HUES6 (cell line): ENCODE results near the gene SAMD11.

Experiments
- H3K27ac ChIP-seq: 2 replicates; pipeline ENCODE4 v1.7.0; 2013; ENCODE audit warnings: low read depth, mild to moderate bottlenecking, low read length, inconsistent platforms
- H3K27me3 ChIP-seq: 2 replicates; pipeline ENCODE4 v1.6.1; 2013; ENCODE audit warnings: low read length; ENCODE audit not compliant: control insufficient read depth, insufficient read depth
- H3K36me3 ChIP-seq: 2 replicates; pipeline ENCODE4 v1.6.1; 2013; ENCODE audit warnings: low read length; ENCODE audit not compliant: control insufficient read depth, insufficient read depth
- H3K4me1 ChIP-seq: 2 replicates; pipeline ENCODE4 v1.6.1; 2013; ENCODE audit warnings: low read length; ENCODE audit not compliant: control insufficient read depth, insufficient read depth
- H3K4me3 ChIP-seq: 2 replicates; pipeline ENCODE4 v1.5.1; 2013; ENCODE audit warnings: low read depth, low read length
- H3K9ac ChIP-seq: one replicate; pipeline ENCODE4 v1.6.1; 2013; ENCODE audit warnings: mild to moderate bottlenecking, low read length
- H3K9me3 ChIP-seq: 2 replicates; pipeline ENCODE4 v1.6.1; 2013; ENCODE audit warnings: low read depth, low read length; ENCODE audit not compliant: control insufficient read depth, insufficient read depth

SAMD11 gene

GRCh38 chr1:937521-937920 is 13.8 kb downstream of the SAMD11 start:
- Histone ChIP-seq H3K27me3 (peaks cover 90% of the 10 kb centered on the region), H3K27ac (no peak overlapping the region), H3K9me3 (no peaks in the 10 kb centered on the region), H3K4me3 (no peak overlapping the region), H3K4me1 (peaks cover 39% of the 10 kb centered on the region), H3K36me3 (no peaks in the 10 kb centered on the region), H3K9ac (no peak overlapping the region)

DNA sequence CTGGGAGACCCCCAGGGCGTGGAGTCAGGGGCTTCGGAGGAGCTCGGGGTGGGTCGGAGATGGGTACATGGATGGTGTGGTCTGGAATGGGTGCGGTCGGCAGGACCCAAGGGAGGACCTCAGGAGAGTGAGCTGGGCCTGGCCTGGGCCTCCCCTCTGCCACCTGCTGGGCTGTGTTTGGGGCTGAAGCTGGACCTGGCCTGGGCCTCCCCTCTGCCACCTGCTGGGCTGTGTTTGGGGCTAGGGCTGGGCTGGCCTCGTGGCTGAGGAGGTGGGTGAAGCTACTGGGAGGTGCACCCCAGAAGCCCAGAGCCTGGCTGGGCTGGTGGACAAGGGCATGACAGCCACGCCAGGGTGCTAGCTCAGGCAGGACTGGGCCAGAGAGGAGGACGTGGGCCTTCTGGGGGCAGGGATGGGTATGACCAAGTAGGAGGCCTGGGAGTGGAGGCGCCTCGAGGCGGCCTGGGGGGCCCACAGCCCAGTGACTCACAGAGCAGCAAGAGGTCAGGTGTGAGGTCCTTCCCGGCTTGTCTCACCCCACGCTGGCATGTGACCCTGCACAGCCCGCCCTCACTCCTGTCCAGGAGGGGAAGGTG is 14.5 kb downstream of the SAMD11 start:
- peaks cover 44% of the 10 kb centered on the region for H3K4me1 ChIP-seq
- no peaks in the 10 kb centered on the region for H3K9me3 ChIP-seq
- peaks cover 90% of the 10 kb centered on the region for H3K27me3 ChIP-seq
- no peak overlapping the region for H3K4me3 ChIP-seq
- no peak overlapping the region for H3K9ac ChIP-seq
- H3K27ac ChIP-seq: no peak overlapping the region
- H3K36me3 ChIP-seq: no peaks in the 10 kb centered on the region

DNA sequence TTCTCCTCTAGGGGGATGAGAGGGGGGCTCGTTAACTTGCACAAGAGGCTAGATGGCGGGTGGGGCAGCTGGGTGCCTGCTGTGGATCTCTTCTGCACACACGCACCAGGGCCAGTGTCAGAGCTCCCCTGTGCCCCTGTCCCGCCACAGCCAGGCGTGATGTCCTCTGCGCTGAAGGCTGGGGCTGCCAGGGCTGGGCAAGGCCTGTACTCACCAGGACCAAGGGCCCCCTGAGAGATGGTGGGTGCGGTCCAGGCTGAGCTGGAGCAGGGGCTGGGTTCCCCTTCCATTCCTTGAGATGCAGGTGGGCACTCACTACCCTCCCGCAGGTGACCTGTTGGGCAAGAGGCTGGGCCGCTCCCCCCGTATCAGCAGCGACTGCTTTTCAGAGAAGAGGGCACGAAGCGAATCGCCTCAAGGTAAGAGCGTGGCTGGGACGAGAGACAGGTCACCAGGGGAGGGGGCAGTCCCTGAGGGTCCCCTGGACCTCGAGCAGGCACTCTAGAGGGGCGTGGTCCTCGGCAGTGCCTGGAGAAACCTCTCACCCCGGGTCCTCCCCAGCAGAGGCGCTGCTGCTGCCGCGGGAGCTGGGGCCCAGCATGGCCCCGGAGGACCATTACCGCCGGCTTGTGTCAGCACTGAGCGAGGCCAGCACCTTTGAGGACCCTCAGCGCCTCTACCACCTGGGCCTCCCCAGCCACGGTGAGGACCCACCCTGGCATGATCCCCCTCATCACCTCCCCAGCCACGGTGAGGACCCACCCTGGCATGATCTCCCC is 15.2 kb downstream of the SAMD11 start:
- H3K9ac ChIP-seq: no peak overlapping the region
- H3K4me1 ChIP-seq: peaks cover 46% of the 10 kb centered on the region
- H3K27ac ChIP-seq: no peak overlapping the region
- peaks cover 89% of the 10 kb centered on the region for H3K27me3 ChIP-seq
- no peaks in the 10 kb centered on the region for H3K36me3 ChIP-seq
- H3K4me3 ChIP-seq: 0 out of 2 replicates have a peak overlapping the region, but pooled peaks have one; percentile 14
- H3K9me3 ChIP-seq: no peaks in the 10 kb centered on the region

- H3K9me3 ChIP-seq: no peaks in the 10 kb centered on the region
- H3K4me1 ChIP-seq: peaks cover 46% of the 10 kb centered on the region
- peak overlapping the region; percentile 51 for H3K4me3 ChIP-seq
- H3K9ac ChIP-seq: no peak overlapping the region
- peaks cover 89% of the 10 kb centered on the region for H3K27me3 ChIP-seq
- H3K27ac ChIP-seq: no peak overlapping the region
- H3K36me3 ChIP-seq: no peaks in the 10 kb centered on the region
These were observed 15.9 kb downstream of the SAMD11 start for GRCh38 chr1:939511-940106.

- H3K4me3 ChIP-seq: peak overlapping the region; percentile 56
- peak overlapping the region; percentile 82 for H3K9ac ChIP-seq
- peaks cover 5% of the 10 kb centered on the region for H3K36me3 ChIP-seq
- peaks cover 40% of the 10 kb centered on the region for H3K4me1 ChIP-seq
- H3K27ac ChIP-seq: no peak overlapping the region
- no peaks in the 10 kb centered on the region for H3K9me3 ChIP-seq
- H3K27me3 ChIP-seq: peaks cover 82% of the 10 kb centered on the region
These were observed 16.6 kb downstream of the SAMD11 start for GRCh38 chr1:940107-941014.

GRCh38 chr1:941015-941587 is 17.4 kb downstream of the SAMD11 start:
- no peak overlapping the region for H3K27ac ChIP-seq
- no peaks in the 10 kb centered on the region for H3K9me3 ChIP-seq
- peaks cover 13% of the 10 kb centered on the region for H3K36me3 ChIP-seq
- peak overlapping the region; percentile 82 for H3K9ac ChIP-seq
- H3K4me1 ChIP-seq: peaks cover 37% of the 10 kb centered on the region
- peak overlapping the region; percentile 56 for H3K4me3 ChIP-seq
- H3K27me3 ChIP-seq: peaks cover 74% of the 10 kb centered on the region

- peak overlapping the region; percentile 82 for H3K9ac ChIP-seq
- peaks cover 36% of the 10 kb centered on the region for H3K4me1 ChIP-seq
- peaks cover 68% of the 10 kb centered on the region for H3K27me3 ChIP-seq
- peak overlapping the region; percentile 56 for H3K4me3 ChIP-seq
- H3K27ac ChIP-seq: no peak overlapping the region
- peaks cover 20% of the 10 kb centered on the region for H3K36me3 ChIP-seq
- H3K9me3 ChIP-seq: no peaks in the 10 kb centered on the region
These were observed 18.1 kb downstream of the SAMD11 start for GRCh38 chr1:941588-942383.

DNA sequence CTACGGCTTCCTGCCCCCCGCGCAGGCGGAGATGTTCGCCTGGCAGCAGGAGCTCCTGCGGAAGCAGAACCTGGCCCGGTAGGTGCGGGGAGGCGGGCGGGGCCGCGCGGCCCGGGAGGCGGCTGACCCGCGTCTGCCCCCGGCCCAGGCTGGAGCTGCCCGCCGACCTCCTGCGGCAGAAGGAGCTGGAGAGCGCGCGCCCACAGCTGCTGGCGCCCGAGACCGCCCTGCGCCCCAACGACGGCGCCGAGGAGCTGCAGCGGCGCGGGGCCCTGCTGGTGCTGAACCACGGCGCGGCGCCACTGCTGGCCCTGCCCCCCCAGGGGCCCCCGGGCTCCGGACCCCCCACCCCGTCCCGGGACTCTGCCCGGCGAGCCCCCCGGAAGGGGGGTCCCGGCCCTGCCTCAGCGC is 18.7 kb downstream of the SAMD11 start:
- H3K9ac ChIP-seq: no peak overlapping the region
- H3K27me3 ChIP-seq: peaks cover 61% of the 10 kb centered on the region
- H3K9me3 ChIP-seq: no peaks in the 10 kb centered on the region
- no peak overlapping the region for H3K27ac ChIP-seq
- peaks cover 26% of the 10 kb centered on the region for H3K36me3 ChIP-seq
- H3K4me1 ChIP-seq: peaks cover 34% of the 10 kb centered on the region
- peak overlapping the region; percentile 56 for H3K4me3 ChIP-seq

DNA sequence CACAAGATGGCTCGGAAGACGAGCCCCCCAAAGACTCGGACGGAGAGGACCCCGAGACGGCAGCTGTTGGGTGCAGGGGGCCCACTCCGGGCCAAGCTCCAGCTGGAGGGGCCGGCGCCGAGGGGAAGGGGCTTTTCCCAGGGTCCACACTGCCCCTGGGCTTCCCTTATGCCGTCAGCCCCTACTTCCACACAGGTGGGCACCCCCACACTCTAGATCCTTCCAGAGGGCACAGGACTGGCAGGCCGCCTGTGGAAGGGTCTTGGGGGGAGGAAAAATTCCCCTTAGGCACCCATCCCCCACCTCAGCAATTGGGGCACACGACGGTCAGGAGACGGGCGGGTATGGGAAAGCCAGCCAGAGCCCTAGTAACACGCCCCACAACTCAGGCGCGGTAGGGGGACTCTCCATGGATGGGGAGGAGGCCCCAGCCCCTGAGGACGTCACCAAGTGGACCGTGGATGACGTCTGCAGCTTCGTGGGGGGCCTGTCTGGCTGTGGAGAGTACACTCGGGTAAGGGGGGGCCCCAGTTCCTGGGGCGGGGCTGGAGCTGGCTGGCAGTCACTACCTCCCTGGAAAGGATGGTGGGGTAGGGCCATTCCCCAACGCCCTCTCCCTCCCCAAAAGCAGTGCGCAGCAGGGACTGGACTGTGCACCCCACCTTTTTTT is 19.3 kb downstream of the SAMD11 start:
- H3K27ac ChIP-seq: no peak overlapping the region
- H3K4me1 ChIP-seq: peaks cover 34% of the 10 kb centered on the region
- H3K36me3 ChIP-seq: peaks cover 32% of the 10 kb centered on the region
- peaks cover 55% of the 10 kb centered on the region for H3K27me3 ChIP-seq
- H3K4me3 ChIP-seq: peak overlapping the region; percentile 56
- no peaks in the 10 kb centered on the region for H3K9me3 ChIP-seq
- H3K9ac ChIP-seq: no peak overlapping the region
